Right lobe of liver (tissue), 4 donors: ENCODE data around the gene PMEPA1.

Source experiments
- CTCF ChIP-seq, 4 donors: fragments of 200-600 bp in 3 of 4; fragments of 450-650 bp in 1 of 4; IDR thresholded peaks; one replicate each; pipeline versions ENCODE4 v1.5.1 to v1.8.0; 2016 to 2022; ENCODE audit warnings: antibody characterized with exemption in 4 of 4, mild to moderate bottlenecking in 2 of 4
- POLR2A ChIP-seq: fragments of 450-650 bp; IDR thresholded peaks from one replicate; pipeline ENCODE4 v1.6.1; 2017; ENCODE audit warnings: antibody characterized with exemption, mild to moderate bottlenecking
- donor health status: DM: no; HTN: no; CAD: no.
- donor health status: DM: no; HTN: no; CAD: no.
- donor health status: DM: no; HTN: yes; CAD: no.

GRCh38 chr20:57749131-57749690 is 39.4 kb upstream of the PMEPA1 start:
- TF ChIP-seq CTCF (IDR thresholded peaks at IDR 0.05) (no peak), POLR2A (no peak)
